ENCODE measurements around the gene GPC5. TPM values are rescaled to one million over a fixed set of nuclear protein-coding genes. Genes with fewer than 3 reads are reported as not detected.
"Not testable (repeated sequence)": the region's sequence is repeated elsewhere in the genome, so short reads cannot be mapped to it uniquely, and the experiment has no call there.

GPC5 gene
- polyA plus RNA-seq, 4 donors, result 3.8 to 7.6 (median 4.3) TPM

DNA sequence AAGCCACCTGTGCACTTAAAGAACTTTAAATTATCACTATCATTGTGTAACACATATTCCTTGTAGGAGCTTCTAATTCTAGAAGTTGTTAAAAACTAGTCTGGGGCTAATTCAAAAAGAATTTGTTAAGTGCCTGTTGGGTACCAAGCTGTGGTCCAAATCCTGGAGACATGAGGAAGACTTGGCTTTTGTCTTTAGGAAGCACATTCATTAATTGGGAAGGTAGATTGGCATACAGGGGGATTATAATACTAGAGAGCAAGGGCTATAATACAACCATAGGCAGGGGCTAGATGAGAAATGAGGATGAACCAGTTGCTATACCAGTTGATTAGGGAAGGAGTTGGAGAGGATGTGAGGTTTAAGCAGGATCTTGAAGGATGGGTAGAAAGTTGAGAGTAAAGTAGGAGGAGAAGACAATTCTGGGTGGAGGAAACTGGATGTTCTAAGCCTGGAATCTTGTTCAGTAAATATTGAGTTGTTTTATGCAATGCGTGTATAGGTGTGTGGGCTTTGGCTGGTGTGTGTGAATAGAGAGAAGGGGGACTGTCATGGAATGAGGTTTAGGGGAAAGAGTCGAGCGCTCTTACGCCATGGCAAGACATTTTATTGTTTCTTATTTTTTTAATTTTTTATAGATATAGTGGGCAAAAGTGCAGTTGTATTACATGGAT, 350.1 kb downstream of the GPC5 start:
- DNase-seq (ENCODE audit: low read depth in 4 of 4, low spot score in 3 of 4), result no peak

DNA sequence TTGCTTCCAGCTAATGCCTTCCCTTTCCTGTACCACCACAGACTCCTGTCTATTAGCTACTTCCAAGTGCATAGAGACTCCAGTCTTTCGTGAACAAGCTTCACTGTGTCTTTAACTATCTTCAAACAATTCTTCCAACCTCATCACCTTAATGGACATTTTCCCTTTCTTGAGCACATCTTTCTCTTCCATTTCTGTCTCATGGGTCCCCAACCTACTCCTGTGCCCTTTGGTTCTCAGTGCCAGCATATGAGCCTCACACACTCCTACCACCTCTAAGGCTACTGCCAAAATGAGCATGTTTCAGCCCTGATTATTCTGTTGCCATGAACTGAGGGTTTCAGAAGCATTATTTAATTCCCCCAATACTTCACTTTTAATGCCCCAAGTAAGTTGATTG, 360.3 kb downstream of the GPC5 start:
- DNase-seq (ENCODE audit: low read depth in 4 of 4, low spot score in 3 of 4), result no peak

DNA sequence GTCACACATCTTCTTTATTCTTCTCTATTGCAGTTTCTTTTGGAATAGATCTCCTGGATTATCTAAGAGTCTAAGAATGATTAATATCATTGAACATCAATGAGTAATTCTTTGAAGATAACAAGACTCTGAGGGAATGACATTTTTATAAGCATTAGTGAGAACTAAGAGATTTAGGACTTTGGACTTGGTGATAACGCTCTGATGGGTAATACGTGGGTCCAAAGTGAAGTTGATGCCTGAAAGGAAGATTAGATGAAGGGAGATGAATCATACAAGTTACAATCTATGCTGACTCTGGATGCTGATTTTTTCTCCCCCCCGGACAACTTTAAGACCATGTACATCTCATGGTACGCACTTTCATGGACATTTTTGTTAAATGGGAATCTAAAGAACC, 364.5 kb downstream of the GPC5 start:
- no peak for DNase-seq (ENCODE audit: low read depth in 4 of 4, low spot score in 3 of 4)

DNA sequence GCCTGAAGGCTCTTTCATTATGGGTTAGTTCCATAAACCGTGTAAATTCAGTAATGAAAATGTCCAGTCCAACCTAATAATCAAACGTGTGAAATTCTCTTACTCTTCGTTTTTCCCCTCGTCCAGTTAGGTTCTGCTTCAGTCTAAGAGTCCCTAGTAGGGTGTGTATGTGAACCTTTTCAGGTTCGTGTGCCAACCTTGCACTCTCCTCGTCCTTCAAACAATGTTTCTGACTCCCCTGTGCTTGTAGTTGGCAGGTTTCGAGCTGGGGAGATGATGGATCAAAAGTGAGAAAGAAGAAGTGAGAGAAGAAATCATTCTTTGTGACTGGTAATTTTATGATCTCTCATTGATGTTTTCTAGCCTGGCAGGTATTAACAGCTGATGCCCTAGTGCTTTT, 366.1 kb downstream of the GPC5 start:
- no peak for DNase-seq (ENCODE audit: low read depth in 4 of 4, low spot score in 3 of 4)

DNA sequence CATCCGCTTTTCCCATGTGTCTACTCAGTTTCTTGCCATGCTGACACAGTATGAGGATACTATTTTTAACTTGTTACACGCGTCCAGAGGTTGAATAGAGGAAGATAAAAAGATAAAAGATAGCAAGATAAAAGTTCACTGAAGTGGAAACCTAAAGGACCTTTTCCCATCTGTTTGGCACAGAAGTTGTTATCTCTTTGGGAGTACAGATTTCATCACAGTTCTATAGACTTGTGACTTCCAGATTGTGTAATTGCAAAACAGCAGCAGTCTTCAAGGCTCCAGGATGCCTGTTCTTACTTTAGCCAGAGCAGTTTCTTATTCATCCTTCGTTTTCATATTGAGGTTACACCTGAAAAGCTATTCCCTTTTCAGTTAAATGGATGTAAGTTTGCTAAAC, 369.2 kb downstream of the GPC5 start:
- no peak for DNase-seq (ENCODE audit: low read depth in 4 of 4, low spot score in 3 of 4)

DNA sequence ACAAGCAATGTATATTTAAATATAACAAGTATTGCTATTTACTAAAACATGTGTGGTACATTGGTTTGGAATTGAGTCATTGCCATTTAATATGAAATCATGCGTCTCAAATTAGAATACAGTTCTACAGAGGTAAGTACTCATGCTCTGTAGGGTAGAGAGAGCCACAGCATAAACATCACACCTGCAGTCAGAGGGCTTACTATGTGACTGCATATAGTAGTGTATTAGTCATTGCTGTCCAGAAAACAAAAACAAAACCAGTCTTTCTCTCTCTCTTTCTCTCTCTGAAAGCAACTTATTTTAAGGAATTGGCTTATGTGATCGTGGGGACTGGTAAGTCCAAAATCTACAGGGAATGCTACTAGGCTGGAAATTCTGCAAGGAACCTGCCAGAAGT, 370.3 kb downstream of the GPC5 start:
- DNase-seq (ENCODE audit: low read depth in 4 of 4, low spot score in 3 of 4), result no peak

DNA sequence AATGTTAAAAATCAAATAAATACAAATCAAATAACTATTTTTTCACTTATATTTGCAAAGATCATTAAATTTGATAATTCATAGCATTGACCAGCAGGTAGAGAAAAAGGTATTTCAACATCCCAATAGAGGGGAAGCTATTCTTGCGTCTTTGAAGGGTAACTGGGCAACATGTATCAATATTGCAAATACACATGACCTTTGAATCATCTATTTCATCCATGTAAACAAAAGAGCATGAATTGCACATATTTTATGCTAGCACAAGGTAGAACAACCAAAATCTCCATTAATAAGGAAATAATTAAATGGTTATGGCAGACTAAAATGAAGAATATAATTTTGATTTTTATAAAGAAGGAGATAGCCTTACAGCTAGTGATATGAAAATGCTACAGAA, 372.8 kb downstream of the GPC5 start:
- DNase-seq (ENCODE audit: low read depth in 4 of 4, low spot score in 3 of 4), result no peak

DNA sequence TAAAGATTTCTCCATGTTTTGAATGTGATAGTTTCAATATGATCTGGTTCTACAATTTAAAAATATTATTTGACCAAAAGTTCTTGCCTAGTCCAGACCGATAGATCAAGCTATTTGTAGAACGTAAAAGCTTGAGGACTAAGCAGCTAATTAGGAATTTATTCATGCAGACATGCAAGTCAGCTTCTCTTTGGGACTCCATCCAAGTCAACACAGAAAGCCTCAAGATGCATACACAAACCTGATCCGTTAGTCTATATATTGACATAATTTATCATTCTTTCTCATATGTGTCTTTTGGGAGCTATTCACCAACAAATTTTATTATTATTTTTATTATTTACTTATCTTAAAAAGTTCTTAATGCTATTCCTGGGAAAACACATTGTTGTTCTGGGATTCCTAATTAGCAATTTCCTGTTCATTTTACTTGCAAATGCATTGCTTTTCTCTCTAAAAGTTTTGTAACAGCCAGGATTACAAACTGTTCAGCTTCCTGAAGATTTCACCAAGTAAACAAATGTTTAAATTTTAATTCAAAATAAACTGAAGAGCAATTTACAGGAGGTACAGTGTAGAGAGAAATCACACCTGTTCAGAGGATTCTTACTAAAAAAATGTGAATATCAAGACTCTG, 375.3 kb downstream of the GPC5 start:
- no peak for DNase-seq (ENCODE audit: low read depth in 4 of 4, low spot score in 3 of 4)

DNA sequence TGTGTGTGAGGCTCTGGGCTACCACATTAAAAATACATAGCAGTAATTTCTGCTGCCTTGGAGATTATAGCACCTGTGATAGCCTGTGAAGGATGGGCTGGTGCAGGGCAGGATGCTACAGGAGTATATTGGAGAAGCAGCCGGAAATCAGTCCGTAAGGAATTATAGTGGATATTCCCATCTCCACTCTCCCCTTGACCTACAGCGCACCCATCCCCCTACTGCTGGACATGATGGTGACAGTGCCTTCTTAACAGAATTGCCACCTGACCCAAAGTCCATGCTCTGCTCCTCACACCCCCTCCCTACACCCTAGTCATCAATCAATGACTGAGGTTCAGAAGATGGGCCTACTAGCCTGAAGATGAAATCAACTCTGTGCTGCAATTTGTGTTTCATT, 376.0 kb downstream of the GPC5 start:
- no peak for DNase-seq (ENCODE audit: low read depth in 4 of 4, low spot score in 3 of 4)

DNA sequence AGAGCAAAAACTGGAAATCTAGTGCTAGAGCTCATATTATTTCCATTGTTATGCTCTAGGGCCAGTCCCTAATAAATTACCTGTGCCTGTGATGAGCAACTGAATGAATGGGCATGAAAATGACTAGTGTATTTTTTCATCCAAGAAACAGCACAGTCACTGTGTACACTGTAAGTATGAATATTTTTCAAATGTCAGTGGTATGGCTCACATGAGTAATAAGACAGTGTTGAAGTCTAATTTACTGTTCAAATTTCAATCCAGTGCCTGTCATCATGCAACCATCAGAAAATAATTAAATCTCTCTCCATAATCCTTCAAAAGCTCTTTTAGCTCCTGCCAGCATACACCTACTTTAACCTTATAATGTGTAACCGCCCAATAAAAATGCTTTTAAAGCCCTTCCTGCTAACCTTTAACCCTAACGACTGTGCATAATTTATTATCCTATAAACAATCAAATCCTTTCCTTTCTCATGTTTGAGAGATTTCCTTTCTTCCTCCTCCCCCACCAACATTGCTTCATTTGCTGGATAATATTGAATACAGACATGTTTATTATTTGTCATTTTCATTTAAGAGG, 378.3 kb downstream of the GPC5 start:
- DNase-seq (ENCODE audit: low read depth in 4 of 4, low spot score in 3 of 4), result no peak

DNA sequence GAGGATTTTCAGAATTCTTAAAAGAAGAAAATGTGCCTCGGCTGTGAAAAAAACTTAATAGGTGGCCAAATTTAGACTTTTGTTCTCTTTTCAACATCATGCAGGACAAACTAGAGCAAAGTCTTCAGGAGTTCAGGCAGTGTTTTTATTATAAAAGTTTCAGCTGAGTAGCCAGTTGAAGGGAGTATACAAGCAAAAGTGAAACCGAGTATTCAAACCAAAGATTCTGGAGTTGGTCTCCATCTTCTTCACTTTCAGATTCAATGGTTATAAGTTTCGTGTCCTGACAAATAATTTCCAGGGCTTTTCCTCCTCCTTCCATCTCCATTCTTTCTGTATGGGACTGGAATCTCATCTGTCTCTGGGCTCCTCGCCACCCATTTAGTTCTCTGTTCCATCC, 379.7 kb downstream of the GPC5 start:
- DNase-seq (ENCODE audit: low read depth in 4 of 4, low spot score in 3 of 4), result no peak

DNA sequence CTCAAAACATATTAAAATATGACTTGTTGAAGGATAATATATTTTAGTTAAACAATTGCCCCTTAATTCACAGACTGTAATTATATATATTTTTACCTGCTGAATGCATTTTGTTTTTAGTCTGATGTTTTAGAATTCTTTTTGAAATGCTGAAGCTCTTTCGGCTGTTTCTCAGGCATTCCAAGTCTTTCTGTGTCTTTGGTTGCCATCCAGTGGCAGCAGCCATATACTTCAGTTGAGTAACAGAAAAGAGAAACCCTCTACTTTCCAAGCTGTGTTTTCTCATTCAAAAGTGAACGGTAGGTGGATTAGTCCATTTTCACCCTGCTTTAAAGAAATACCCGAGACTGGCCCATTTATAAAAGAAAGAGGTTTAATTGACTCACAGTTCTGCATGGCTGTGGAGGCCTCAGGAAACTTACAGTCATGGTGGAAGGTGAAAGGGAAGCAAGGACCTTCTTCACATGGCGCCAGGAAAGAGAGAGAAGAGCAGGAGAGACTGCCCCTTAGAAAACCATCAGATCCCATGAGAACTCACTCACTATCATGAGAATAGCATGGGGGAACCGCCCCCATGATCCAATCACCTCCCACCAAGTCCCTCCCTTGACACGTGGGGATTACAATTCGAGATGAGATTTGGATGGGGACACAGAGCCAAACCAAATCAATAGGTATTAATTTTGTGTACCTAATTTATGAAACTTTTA, 383.7 kb downstream of the GPC5 start:
- DNase-seq (ENCODE audit: low read depth in 4 of 4, low spot score in 3 of 4), result not testable (repeated sequence)

DNA sequence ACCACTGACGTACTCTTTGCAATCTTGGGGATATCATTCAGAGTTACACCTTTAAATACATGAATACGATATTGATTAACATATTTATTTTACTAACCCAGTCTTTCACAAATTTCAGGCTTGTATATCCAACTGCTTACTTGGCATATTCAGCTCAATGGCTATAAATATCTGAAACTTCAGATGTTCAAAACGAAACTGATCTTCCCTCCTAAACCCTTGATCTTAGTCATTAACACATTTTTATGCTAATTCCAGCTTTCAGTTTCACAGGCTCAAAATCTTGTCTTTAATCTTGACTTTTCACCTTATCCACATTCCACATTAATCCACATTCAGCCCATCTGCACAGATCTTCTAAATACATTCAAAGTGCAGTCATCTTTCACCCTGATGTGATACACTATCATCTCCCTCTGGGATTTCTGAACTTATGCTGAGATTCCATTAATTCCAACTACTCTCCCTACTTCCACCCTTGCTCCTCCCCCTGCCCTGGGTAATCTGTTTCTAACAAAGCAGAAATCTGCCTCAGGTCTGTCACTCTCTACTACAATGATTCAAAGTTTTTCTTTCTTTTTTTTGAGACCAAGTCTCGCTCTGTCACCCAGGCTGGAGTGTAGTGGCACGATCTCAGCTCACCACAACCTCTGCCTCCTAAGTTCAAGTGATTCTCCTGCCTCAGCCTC, 387.2 kb downstream of the GPC5 start:
- no peak for DNase-seq (ENCODE audit: low read depth in 4 of 4, low spot score in 3 of 4)

DNA sequence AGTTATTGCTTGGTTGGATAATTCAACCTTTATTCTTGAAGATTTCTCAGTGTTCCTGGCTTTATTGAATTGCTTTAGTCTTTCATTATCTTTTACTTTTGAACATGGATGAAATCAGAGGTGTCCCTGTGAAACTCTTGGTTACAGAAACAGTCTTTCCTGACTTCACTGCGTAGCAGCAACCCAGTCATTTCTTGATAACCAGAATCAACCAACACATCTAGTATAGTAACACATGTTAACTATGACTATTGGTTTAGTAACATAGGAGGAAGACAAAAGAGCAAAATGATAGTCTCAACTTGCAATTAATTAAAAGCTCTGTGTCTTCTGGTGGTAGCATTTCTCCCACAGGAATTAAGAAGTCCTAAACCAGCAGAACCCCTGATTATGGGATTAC, 393.6 kb downstream of the GPC5 start:
- DNase-seq (ENCODE audit: low read depth in 4 of 4, low spot score in 3 of 4), result no peak

DNA sequence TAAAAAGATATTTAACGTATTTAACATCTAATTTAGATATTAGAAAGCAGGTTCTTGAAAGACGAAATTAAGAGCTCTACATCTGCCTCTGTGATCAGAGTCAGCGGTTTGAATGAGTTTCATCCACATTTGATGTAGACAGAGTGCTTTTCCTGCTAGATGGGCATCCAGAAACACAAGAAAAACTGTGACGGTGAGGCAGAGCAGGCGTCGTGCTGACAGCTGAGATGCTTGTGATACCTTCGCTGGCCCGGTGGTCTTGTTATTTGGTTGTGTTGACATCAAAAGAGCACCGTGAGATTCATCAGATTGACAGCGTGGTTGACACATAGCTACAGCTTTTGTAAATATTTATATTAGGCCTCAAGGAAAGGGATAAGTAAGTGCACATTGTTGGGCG, 399.1 kb downstream of the GPC5 start:
- no peak for DNase-seq (ENCODE audit: low read depth in 4 of 4, low spot score in 3 of 4)

DNA sequence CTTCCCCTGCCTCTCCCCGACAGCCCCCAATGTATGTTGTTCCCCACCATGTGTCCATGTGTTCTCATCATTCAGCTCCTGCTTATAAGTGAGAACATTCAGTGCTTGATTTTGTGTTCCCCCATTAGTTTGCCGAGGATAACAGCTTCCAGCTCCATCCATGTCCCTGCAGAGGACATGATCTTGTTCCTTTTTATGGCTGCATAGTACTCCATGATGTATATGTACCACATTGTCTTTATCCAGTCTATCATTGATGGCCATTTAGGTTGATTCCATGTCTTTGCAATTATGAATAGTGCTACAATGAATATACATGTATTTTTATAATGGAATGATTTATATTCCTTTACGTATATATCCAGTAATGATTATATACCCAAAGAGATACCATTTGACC, 399.9 kb downstream of the GPC5 start:
- DNase-seq (ENCODE audit: low read depth in 4 of 4, low spot score in 3 of 4), result not testable (repeated sequence)

DNA sequence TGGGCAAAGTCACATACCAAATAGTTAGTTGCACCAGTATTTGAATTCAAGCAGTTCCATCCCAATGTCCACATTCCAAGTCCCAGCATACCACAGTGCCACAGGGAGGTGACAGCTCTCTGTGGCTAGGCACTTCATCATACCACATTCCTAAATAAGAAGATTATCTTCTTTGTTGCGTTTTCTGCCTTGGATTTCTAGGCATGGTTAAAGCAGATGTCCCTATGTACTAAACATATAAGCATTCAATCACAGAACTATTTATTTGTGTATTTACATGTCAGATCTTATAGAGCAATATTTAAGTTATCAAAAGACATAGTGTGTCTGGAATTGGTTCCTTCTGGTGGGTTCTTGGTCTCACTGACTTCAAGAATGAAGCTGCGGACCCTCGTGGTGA, 403.4 kb downstream of the GPC5 start:
- DNase-seq (ENCODE audit: low read depth in 4 of 4, low spot score in 3 of 4), result not testable (repeated sequence)

DNA sequence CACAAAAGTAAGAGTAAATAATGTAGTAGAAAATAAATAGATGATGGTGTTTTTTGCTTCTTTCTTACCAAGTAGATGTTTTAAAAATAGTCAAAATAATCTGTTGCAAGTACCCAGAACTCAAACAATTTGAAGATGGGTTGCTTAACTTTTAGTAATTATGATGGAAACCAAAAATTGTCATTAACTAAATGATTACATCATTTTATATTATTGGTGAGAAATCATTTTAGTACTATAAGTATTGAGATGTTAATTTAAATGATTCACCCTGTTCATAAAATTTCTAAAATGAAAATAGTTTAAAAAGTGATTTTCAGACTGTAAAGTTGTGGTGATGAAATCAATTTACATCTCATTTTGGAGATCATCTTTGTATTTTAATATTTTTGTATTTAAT, 404.5 kb downstream of the GPC5 start:
- no peak for DNase-seq (ENCODE audit: low read depth in 4 of 4, low spot score in 3 of 4)

DNA sequence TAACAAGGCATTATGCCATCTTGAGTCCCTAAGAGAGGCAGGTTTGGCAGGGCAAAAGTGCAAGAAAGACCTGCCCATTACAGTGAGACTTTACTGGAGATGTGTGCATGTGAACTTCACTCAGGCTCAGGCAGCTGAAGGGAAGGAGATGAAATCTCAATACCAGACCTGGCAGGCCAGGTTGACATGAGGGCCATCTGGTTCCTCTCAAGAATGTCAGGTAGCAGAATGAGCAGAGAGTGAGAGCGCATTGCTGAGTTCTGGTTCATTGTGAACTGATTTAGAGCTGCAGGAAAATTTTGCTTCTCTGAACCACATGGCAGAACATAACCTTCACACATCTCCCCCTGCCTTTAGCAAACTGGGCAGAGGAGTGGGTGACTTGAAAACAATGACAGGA, 406.3 kb downstream of the GPC5 start:
- DNase-seq (ENCODE audit: low read depth in 4 of 4, low spot score in 3 of 4), result no peak

DNA sequence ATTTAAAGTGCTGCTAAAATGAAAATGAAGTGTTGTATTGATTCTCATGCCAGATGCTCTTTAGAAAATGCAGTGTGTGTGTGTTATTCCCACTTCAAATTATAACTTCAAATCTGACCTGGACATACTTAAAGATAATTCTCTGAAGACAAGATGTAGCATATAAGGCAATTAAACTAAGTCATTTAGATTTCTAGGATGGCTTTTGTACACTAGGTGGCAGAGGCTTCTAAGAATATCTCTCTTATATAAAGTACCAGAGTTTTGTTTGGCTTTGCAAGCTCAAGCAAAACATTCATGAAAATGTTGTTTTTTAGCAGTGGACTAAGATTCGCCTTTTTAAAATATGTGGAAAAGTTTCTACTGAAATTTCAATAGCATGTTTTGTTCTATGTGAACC, 407.2 kb downstream of the GPC5 start:
- no peak for DNase-seq (ENCODE audit: low read depth in 4 of 4, low spot score in 3 of 4)

DNA sequence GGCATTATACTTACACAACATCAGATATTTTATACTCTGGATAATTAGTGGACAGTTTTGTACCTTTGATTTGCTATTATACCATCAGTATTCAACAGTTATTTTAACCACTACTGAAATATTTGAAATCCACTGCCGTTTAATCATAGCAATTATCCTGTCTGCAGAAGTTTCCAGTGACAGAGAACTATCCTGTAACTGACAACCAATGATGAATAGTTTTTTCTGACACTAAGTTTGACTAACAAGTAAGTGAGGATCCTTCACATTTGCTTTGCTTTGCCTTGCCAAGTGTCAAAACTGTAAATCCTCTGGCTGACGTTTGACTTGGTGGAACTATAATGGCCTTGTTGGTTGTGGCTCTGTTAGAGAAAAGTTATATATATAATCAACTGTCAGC, 410.7 kb downstream of the GPC5 start:
- DNase-seq (ENCODE audit: low read depth in 4 of 4, low spot score in 3 of 4), result no peak

All from right renal pelvis (tissue), 4 donors.